Lower leg skin (tissue), 4 donors: ENCODE measurements around the gene TAF4B. TPM values are rescaled to one million over a fixed set of nuclear protein-coding genes. Genes with fewer than 3 reads are reported as not detected.
"Not testable (repeated sequence)": the region's sequence is repeated elsewhere in the genome, so short reads cannot be mapped to it uniquely, and the experiment has no call there.

Experiments
- DNase-seq, 2 donors: peaks; one replicate each; pipeline ENCODE4 v3.0.0-alpha.2; 2019; ENCODE audit warnings: low spot score in 2 of 2
- H3K4me3 ChIP-seq: fragments of 200-600 bp; sonication (generic); 2 replicates; pipeline ENCODE4 v1.5.1; 2017; ENCODE audit warnings: mild to moderate bottlenecking, low read depth; ENCODE audit not compliant: poor library complexity, severe bottlenecking
- POLR2A ChIP-seq, 2 donors: fragments of 450-650 bp; IDR thresholded peaks; one replicate each; pipeline ENCODE4 v1.6.1; 2016 to 2017; ENCODE audit warnings: antibody characterized with exemption in 2 of 2, mild to moderate bottlenecking in 1 of 2, moderate library complexity in 1 of 2
- WGBS, 2 donors: methylation state at CpG; one replicate each; pipeline ENCODE4 v1.1.5; 2018; 5-methylcytosine and 5-hydroxymethylcytosine counted together
- intact Hi-C: fragments of 100-400 bp; cut with DNase I; formaldehyde crosslinking; loops from one replicate; pipeline ENCODE4 v1.15.0; 2023; ENCODE audit warnings: low total_unique reads
- total RNA-seq, 4 donors: library from RNA; depleted of rRNA; stranded (reverse); fragments of >200 nt; gene quantifications; one replicate each; pipeline ENCODE4 v1.1.0, GENCODE V29; 2016
- TF ChIP-seq, protein P1 (sequence below), 3 donors: fragments of 450-650 bp; IDR thresholded peaks; one replicate each; pipeline ENCODE4 v1.5.1; 2016; ENCODE audit warnings: antibody characterized with exemption in 3 of 3, mild to moderate bottlenecking in 3 of 3, moderate library complexity in 2 of 3

The TAF4B gene
- total RNA-seq, 4 donors from 2014 or later, result 12.5 to 23.6 (median 17.1) TPM

DNA sequence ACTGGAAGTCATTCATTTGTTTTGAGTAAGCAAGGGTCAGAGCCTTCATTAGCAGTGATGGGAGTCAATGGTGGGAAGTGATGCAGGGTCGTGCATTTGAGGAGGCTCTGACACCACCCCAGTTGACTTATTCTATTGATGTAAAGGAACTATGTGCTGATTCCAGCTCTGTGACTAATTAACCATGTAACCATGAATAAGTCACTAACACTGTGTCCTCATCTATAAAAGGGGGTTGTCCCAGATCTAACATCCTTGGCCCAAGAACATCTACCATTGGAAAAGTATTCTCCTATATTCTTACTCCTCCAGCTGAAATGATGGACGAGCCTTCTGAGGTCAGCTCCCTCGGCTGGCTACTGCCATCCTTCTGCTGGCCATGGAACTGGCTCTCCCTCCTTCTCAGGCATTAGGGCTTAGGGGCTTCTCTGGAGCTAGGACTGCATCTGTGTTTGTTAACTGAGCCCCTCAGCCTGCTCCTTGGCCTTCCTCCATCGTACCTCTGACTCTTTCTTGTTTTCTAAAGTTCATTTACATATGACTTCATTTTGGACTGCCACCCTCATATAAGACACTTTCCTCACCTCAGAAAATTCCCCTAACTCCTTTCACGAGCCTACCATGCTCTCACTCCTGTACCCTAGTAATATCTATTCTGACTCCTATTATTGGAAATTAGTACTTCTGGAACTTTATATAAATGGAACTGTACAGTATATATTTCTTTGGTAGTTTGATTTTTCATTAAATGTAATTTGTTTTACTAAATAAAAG is 206.6 kb downstream of the TAF4B start:
- no peak for DNase-seq
- no peak overlapping the region for H3K4me3 ChIP-seq
- no peak for TF ChIP-seq POLR2A (IDR thresholded peaks at IDR 0.05)
- TF ChIP-seq, protein P1, sequence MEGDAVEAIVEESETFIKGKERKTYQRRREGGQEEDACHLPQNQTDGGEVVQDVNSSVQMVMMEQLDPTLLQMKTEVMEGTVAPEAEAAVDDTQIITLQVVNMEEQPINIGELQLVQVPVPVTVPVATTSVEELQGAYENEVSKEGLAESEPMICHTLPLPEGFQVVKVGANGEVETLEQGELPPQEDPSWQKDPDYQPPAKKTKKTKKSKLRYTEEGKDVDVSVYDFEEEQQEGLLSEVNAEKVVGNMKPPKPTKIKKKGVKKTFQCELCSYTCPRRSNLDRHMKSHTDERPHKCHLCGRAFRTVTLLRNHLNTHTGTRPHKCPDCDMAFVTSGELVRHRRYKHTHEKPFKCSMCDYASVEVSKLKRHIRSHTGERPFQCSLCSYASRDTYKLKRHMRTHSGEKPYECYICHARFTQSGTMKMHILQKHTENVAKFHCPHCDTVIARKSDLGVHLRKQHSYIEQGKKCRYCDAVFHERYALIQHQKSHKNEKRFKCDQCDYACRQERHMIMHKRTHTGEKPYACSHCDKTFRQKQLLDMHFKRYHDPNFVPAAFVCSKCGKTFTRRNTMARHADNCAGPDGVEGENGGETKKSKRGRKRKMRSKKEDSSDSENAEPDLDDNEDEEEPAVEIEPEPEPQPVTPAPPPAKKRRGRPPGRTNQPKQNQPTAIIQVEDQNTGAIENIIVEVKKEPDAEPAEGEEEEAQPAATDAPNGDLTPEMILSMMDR (IDR thresholded peaks at IDR 0.05), result no peak
- 84 to 88% methylated on average over 5 of the region's 5 CpGs for WGBS, 2 donors
- intact Hi-C loops, result loop anchor here (5.0 kb wide), 1 partner anchor 671 kb away; no protein-coding TSS in a partner anchor

- TF ChIP-seq, protein P1 (IDR thresholded peaks at IDR 0.05), result no peak
- TF ChIP-seq POLR2A (IDR thresholded peaks at IDR 0.05), result no peak
- intact Hi-C loops, result loop anchor here (5.0 kb wide), 1 partner anchor 673 kb away; no protein-coding TSS in a partner anchor
- DNase-seq, result no peak
- H3K4me3 ChIP-seq, result no peak overlapping the region
- WGBS, 2 donors, result 44 to 76% methylated on average over 2 of the region's 2 CpGs
Observed at GRCh38 chr18:26434887-26435286, 208.6 kb downstream of the TAF4B start.

DNA sequence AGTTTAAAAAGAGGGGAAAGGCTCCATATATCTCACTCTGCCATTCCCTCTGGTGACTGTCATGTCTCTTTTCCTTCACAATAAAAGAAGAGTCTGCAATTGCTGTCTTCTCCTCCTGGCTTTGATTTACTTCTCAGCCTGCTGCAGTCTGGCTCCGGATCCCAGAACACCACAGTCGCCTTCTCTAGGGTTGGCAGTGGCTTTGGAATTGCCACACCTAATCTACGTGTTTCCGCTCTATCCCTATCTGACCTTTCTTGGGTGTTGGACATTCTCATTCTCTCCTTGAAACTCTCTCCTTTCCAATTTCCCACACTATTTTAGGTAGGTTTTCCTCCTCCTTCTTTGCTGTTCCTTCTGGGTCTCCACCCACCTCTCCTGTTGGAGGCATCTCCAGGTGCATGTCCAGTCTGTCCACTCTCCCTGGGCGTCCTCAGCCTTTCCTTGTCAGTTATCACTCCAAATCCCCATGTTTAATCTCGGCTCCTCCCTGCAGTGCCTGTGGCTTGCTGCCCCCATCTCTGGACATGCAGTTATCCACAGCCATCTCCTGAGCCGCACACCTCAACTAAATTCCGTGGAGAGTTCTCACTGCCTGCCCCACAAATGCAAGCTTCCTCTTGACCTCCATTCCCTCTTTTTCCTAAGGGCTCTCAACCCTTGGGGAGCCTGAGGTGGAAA is 209.3 kb downstream of the TAF4B start:
- H3K4me3 ChIP-seq, result no peak overlapping the region
- no peak for DNase-seq
- WGBS, 2 donors, result 67 to 75% methylated on average over 8 of the region's 8 CpGs
- TF ChIP-seq, protein P1 (IDR thresholded peaks at IDR 0.05), result no peak
- TF ChIP-seq POLR2A (IDR thresholded peaks at IDR 0.05), result no peak
- intact Hi-C loops, result no loop called here

DNA sequence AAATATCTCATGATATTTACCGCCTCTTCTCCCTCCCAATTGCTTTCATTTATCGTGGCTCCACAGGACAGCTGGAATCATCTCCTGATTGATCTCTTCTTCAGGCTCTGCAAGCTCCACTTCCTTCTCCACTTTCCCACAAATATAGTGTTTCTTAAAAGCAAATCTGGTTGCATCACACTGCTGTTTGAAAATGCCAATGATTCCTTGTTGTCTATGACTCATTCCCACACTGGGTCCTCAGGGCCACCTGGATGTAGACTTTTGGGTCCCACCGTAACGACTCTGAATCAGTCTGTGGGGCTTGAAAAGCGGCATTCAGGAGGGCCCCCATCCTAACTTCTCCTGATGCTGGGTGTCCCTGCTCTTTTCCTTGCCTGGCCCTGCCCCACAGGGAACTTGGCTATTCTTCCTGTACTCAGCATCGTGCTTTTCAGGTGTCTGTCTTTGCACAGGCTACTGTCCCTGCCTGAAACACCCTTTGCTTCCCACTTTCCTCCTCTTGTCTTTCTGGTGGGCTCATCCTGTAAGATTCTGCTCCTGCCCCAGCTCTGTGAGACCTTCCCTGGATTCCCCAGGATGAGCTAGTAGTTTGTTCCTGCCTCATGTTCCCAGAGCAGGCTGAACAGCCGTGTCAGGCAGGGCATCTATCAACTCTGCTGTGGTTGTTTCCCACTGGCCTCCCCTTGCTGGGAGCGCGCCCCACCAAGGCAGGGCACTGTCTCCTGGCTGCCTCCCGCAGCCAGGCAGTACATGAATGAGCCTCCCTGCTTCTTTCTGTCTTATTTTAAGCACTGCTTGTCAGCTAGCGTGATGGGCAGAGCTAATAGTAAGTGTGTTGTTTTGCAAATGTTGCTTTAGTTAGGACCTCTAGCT is 210.2 kb downstream of the TAF4B start:
- intact Hi-C loops, result no loop called here
- TF ChIP-seq, protein P1 (IDR thresholded peaks at IDR 0.05), result no peak
- TF ChIP-seq POLR2A (IDR thresholded peaks at IDR 0.05), result no peak
- WGBS, 2 donors, result 72% methylated on average over 11 of the region's 11 CpGs
- no peak for DNase-seq
- H3K4me3 ChIP-seq, result no peak overlapping the region

DNA sequence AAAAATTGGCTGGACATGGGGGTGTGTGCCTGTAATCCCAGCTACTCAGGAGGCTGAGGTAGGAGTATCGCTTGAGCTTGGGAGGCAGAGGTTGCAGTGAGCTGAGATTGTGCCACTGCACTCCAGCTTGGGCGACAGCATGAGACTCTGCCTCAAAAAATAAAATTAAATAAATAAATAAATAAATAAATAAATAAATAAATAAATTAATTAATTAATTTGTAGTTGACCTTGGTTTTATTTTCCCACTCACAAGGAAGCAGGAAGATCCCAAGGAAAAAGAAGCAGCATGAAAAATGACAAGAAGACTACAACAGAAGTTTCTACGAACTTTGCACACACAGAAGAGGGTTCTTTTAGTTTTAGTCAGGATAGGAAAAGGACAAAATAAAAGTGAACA is 211.4 kb downstream of the TAF4B start:
- intact Hi-C loops, DNase-seq, H3K4me3 ChIP-seq: not testable (repeated sequence)
- WGBS, 2 donors, result 66 to 80% methylated on average over 3 of the region's 3 CpGs
